Mesothelial cell of epicardium (in vitro differentiated cells): ENCODE results near the gene GK. TPM values are rescaled to one million over a fixed set of nuclear protein-coding genes. Genes with fewer than 3 reads are reported as not detected.

Experiments used
- DNase-seq, 2 experiments: peaks; one replicate each; pipeline ENCODE4 v3.0.0; 2021; ENCODE audit warnings: low spot score in 2 of 2; ENCODE audit not compliant: unreplicated experiment in 2 of 2
- H3K27ac Mint-ChIP-seq: 2 replicates; pipeline ENCODE4 v1.8.0; 2021; ENCODE audit warnings: mixed read lengths
- H3K27me3 Mint-ChIP-seq: 2 replicates; pipeline ENCODE4 v1.8.0; 2021; ENCODE audit warnings: low read depth, mixed read lengths
- H3K36me3 Mint-ChIP-seq: 2 replicates; pipeline ENCODE4 v1.8.0; 2021; ENCODE audit warnings: mixed read lengths
- H3K4me1 Mint-ChIP-seq: 2 replicates; pipeline ENCODE4 v1.8.0; 2021; ENCODE audit warnings: mixed read lengths
- H3K4me3 Mint-ChIP-seq: 2 replicates; pipeline ENCODE4 v1.8.0; 2021; ENCODE audit warnings: mild to moderate bottlenecking, moderate library complexity, mixed read lengths
- H3K9me3 Mint-ChIP-seq: 2 replicates; pipeline ENCODE4 v1.8.0; 2021; ENCODE audit warnings: mixed read lengths
- CTCF ChIP-seq: fragments of 200-600 bp; sonication (generic); IDR thresholded peaks from one replicate; pipeline ENCODE4 v1.5.0; 2021; ENCODE audit warnings: antibody characterized with exemption; ENCODE audit not compliant: unreplicated experiment
- total RNA-seq: library from RNA; stranded (reverse); gene quantifications from 3 replicates; pipeline ENCODE4 v1.2.1, GENCODE V29; 2021

Gene GK
- total RNA-seq, 1 donor from 2014 or later, result 8.0 TPM

GRCh38 chrX:30615229-30615628, 38.0 kb upstream of the GK start:
- Mint-ChIP-seq H3K36me3 (no peaks in the 10 kb centered on the region), H3K27me3 (no peaks in the 10 kb centered on the region), H3K4me1 (no peaks in the 10 kb centered on the region), H3K4me3 (no peak overlapping the region), H3K9me3 (peaks cover 16% of the 10 kb centered on the region), H3K27ac (no peak overlapping the region)
- no peak for DNase-seq
- TF ChIP-seq CTCF, result no peak

GRCh38 chrX:30618160-30618765, 35.0 kb upstream of the GK start:
- no peak overlapping the region for H3K27ac Mint-ChIP-seq
- no peak for TF ChIP-seq CTCF
- H3K4me1 Mint-ChIP-seq, result no peaks in the 10 kb centered on the region
- H3K27me3 Mint-ChIP-seq, result no peaks in the 10 kb centered on the region
- DNase-seq, result no peak
- H3K4me3 Mint-ChIP-seq, result no peak overlapping the region
- peaks cover 39% of the 10 kb centered on the region for H3K9me3 Mint-ChIP-seq
- H3K36me3 Mint-ChIP-seq, result peaks cover 3% of the 10 kb centered on the region

GRCh38 chrX:30620125-30620524, 33.1 kb upstream of the GK start:
- no peaks in the 10 kb centered on the region for H3K4me1 Mint-ChIP-seq
- no peak for TF ChIP-seq CTCF
- H3K9me3 Mint-ChIP-seq, result peaks cover 45% of the 10 kb centered on the region
- no peak for DNase-seq
- H3K36me3 Mint-ChIP-seq, result peaks cover 3% of the 10 kb centered on the region
- H3K27me3 Mint-ChIP-seq, result no peaks in the 10 kb centered on the region
- no peak overlapping the region for H3K27ac Mint-ChIP-seq
- H3K4me3 Mint-ChIP-seq, result no peak overlapping the region

- no peak overlapping the region for H3K27ac Mint-ChIP-seq
These were observed 32.1 kb upstream of the GK start for GRCh38 chrX:30620980-30621618.

GRCh38 chrX:30622361-30622760, 30.9 kb upstream of the GK start:
- H3K27ac Mint-ChIP-seq, result no peak overlapping the region
- H3K4me3 Mint-ChIP-seq, result no peak overlapping the region
- TF ChIP-seq CTCF, result no peak
- H3K9me3 Mint-ChIP-seq, result peaks cover 33% of the 10 kb centered on the region
- H3K4me1 Mint-ChIP-seq, result no peaks in the 10 kb centered on the region
- no peaks in the 10 kb centered on the region for H3K27me3 Mint-ChIP-seq
- peaks cover 3% of the 10 kb centered on the region for H3K36me3 Mint-ChIP-seq
- DNase-seq, result no peak

More at GRCh38 chrX:30620980-30621618, 32.1 kb upstream of the GK start:
- peaks cover 41% of the 10 kb centered on the region for H3K9me3 Mint-ChIP-seq
- H3K4me3 Mint-ChIP-seq, result no peak overlapping the region
- DNase-seq, result no peak
- H3K27me3 Mint-ChIP-seq, result no peaks in the 10 kb centered on the region
- no peaks in the 10 kb centered on the region for H3K4me1 Mint-ChIP-seq
- H3K36me3 Mint-ChIP-seq, result peaks cover 3% of the 10 kb centered on the region
- no peak for TF ChIP-seq CTCF
